GM19328 (cell line): ENCODE measurements around the gene IL18BP.

Experiments
- ATAC-seq: cut with Tn5 transposase; IDR thresholded peaks from one replicate; pipeline ENCODE4 v1.9.1; 2021; ENCODE audit warnings: mild to moderate bottlenecking, moderate library complexity; ENCODE audit not compliant: unreplicated experiment

The IL18BP gene

GRCh38 chr11:71998649-71999310 is at the start of gene IL18BP:
IL18BP (plus strand) TSS chr11:71998909; CDS start chr11:71999985, 1,076 bp downstream.
- ATAC-seq: no peak

DNA sequence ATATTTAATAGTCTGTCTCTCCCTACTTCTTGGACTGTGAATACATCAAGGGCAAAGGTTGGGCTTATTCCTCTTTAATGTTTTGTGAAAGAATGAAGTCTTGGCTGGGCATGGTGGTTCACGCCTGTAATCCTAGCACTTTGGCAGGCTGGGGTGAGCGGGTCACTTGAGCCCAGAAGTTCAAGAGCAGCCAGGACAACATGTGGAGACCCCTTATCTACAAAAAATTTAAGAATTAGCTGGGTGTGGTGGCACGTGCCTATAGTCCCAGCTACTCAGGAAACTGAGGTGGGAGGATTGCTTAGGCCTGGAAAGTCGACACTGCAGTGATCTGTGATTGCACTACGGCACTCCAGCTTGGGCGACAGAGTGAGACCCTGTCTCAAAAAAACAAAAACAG is 49.7 kb upstream of the IL18BP start:
- no peak for ATAC-seq

- no peak for ATAC-seq
These were observed 46.9 kb upstream of the IL18BP start for GRCh38 chr11:71951741-71952310.

GRCh38 chr11:71955898-71956456 is 42.7 kb upstream of the IL18BP start:
- ATAC-seq: no peak

DNA sequence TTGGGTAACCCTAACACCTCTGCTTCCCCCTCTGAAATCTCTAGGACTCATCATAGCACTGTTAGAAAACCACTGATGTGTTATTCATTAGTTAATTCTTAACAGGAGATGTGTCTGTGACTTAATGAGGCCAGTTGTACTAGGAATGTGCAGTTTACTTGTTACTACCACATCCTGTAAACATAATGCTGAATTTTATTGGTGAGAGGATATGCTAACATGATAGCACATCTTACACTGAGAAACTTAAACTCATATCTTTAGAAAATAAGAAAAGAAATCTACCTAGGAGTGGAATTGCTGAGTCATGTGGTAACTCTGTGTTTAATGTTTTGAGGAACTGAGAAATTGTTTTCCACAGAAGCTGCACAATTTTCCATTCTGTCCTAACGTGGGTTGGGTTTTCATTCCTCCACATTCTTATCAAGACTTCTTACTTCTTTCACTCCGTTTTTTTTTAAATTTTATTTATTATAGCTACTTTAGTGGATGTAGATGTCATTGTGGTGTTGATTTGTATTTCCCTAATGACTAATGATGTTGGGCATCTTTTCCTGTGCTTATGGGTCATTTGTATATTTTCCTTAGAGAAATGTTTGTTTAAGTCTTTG is 36.2 kb upstream of the IL18BP start:
- ATAC-seq: no peak

DNA sequence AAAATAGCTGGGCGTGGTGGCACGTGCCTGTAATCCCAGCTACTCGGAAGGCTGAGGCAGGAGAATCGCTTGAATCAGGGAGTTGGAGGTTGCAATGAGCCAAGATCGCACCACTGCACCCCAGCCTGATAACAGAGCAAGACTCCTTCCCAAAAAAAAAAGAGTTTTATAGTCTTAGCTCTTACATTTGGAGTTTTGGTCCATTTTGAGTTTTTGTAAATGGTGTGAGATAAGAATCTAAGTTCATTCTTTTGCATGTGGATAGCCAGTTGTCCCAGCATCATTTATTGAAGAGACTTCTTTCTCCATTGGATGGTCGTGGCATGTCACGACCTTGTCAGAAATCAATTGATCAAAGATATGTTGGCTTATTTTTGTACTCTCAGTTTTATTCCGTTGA is 35.2 kb upstream of the IL18BP start:
- no peak for ATAC-seq

GRCh38 chr11:71964641-71965040 is 34.1 kb upstream of the IL18BP start:
- ATAC-seq: no peak

- no peak for ATAC-seq
These were observed 27.0 kb upstream of the IL18BP start for GRCh38 chr11:71971680-71972079.

GRCh38 chr11:71976551-71976950 is 22.2 kb upstream of the IL18BP start:
- no peak for ATAC-seq

GRCh38 chr11:71977090-71977489 is 21.6 kb upstream of the IL18BP start:
- ATAC-seq: no peak

DNA sequence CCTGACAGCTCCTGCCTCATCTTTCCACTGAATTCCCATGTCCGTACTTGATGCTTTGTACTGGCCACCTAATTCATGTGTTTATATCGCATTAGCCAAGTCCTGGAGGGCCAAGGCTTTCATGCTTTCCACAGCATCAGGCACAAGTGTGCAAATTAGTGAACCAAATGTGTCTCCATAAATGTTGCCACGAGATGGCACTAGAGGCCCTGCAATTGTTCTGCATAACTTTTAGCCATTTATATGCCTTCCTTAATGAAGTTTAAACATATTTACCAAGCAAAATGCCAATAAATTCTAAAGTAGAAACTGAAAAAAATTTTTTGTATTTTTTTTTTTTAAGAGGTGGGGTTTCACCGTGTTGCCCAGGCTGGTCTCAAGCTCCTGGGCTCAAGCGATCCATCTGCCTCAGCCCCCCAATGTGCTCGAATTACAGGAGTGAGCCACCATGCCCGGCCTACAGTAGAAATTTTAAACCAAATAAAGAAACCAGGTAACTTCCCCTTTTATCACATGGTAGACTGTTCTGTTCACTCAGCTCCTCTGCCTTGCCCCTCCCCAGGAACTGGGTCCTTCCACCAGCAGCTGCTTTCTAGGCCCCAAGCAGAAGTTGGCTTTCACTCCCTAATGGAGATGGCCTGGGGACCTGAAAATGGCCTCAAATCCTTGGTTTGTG is 20.8 kb upstream of the IL18BP start:
- ATAC-seq: no peak

GRCh38 chr11:71979094-71979493 is 19.6 kb upstream of the IL18BP start:
- no peak for ATAC-seq

GRCh38 chr11:71979602-71980001 is 19.1 kb upstream of the IL18BP start:
- ATAC-seq: no peak

DNA sequence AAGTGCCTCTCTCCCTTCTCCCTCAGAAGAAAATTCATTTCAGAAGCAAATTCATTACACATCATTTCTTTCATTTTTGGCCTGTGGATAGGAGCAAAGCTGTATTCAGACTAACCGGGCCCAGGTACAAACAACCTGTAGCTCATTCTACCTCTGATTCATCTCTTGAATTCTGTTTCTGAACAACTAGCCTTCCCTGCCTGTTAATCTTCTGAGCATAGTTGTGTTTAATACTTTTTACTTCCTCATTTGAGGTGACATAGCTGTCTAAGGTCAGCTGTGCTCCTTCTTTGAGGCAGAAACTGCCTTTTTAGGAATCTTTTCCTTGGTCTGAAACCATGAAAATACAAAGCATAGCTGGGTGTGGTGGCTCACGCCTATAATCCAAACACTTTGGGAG is 12.6 kb upstream of the IL18BP start:
- no peak for ATAC-seq

DNA sequence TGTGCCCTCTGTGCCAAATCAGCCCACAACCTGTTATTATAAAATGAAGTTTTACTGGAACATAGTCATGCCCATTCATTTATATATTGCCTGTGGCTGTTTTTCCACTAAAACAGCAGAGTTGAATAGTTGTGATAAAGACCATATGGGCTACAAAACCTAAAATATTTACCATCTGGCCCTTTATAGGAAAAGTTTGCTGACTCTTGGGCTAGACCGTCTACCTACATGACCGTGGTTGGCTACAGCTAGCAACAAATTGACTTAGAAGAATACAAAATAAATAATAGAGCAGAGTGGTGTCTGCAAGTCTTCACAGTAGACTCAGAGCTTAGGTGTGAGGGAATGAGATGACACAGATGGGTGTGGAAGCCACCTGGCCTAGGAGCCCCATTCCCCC is 11.2 kb upstream of the IL18BP start:
- ATAC-seq: no peak

DNA sequence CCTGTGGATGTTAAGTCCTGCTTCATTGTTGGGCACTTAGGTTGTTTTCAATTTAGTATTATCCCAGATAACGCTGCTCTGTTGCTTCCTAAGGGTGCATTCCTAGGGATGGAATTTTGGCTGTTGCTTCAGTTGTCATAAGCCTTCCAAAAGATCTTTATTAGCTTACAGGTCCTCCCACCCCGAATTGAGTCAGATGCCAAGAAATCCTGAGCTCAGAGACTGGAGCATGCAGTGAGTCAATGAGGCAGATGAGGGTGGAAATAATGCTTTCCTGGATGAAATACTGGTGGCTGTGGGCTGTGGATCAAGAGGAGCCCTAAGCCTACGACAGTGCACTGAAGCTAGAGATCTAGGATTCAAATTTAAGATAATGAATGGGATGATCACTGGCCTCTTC is 10.7 kb upstream of the IL18BP start:
- no peak for ATAC-seq

DNA sequence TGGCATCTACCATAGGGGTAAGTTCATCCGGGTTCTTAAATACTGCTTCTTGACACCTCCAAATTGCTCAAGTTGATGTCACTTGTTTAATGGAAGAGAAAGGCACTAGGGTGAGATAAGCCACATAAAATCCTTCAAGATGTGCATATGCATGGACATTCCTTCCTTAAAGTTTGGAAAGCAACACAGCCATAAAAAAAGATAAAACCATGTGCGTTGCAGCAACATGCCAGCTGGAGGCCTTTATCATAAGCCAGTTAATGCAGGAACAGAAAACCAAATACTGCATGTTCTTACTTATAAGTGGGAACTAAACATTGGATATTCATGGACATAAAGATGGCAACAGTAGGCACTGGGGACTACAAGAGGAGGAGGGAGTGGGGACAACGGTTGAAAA is 8.0 kb upstream of the IL18BP start:
- ATAC-seq: no peak

DNA sequence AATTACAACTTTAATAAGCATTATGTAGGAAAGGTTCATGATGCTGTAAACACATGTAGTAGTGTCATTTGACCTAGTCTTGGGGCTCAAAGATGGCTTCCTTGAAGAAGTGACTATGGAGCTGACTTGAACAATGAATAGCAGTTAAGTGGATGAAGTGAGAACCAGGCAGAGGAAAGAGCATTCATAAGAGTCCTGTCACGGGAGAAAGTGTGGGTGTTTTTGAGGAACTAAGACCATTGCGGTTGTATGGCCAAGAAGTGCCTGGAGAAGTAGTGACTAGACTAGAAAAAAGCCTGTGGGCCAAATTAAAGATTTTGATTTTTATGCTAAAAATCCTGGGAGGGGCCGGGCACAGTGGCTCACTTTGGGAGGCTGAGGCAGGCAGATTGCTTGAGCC is 7.2 kb upstream of the IL18BP start:
- ATAC-seq: no peak

DNA sequence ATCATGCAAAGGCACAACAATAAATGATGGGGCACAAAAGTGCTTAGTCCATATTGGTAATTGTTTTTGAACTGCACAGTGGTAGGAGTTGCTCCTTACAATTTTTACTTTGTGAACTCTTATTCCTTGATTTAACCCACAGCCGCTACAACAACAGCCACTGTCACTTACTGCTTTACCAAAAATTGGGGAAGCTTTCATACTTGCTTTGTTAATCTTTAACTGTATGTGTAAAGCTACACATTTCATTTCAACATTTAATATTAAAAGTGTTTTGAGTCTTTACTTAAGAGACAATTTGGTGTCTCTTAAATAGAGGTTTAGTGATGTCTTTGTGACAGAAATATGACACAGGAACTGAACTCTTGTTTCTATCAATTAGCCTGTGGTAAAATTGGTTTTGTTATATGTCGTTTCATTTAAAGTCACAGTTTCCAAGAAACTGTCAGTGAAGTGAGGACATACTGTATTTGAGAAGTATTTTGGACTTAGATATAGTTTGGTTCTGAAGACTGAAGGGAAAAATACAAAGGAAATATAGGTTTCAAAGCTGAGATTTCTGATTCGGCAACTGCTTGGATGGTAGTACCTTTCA is 6.5 kb upstream of the IL18BP start:
- no peak for ATAC-seq

- no peak for ATAC-seq
These were observed 3.9 kb upstream of the IL18BP start for GRCh38 chr11:71994786-71995185.

- ATAC-seq: no peak
These were observed 2.9 kb upstream of the IL18BP start for GRCh38 chr11:71995726-71996291.
